ENCODE measurements around the gene PRPF31.

DNA sequence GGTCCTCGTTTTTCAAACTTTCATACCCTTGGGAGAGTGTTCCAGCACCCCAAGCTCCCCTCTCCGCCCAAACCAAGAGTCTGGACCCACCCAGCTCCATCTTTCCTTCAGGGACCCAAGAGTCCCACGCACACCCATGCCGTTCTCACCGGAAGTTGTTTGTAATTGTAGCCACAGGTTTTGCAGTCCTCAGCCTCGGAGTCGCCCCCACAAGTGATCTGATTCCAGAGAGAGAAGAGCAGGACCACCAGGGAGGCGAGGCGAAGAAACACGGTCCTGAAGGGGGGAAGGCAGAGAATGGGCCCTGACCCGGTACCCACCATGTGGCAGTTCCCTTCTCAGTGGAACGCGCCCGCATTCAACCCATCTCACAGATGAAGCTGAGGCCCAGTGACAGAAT lies 47.3 kb downstream of the PRPF31 start:
- TF ChIP-seq RAD21 (conservative IDR thresholded peaks at IDR 0.05), result no peak
- TF ChIP-seq, protein P1, sequence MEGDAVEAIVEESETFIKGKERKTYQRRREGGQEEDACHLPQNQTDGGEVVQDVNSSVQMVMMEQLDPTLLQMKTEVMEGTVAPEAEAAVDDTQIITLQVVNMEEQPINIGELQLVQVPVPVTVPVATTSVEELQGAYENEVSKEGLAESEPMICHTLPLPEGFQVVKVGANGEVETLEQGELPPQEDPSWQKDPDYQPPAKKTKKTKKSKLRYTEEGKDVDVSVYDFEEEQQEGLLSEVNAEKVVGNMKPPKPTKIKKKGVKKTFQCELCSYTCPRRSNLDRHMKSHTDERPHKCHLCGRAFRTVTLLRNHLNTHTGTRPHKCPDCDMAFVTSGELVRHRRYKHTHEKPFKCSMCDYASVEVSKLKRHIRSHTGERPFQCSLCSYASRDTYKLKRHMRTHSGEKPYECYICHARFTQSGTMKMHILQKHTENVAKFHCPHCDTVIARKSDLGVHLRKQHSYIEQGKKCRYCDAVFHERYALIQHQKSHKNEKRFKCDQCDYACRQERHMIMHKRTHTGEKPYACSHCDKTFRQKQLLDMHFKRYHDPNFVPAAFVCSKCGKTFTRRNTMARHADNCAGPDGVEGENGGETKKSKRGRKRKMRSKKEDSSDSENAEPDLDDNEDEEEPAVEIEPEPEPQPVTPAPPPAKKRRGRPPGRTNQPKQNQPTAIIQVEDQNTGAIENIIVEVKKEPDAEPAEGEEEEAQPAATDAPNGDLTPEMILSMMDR (IDR thresholded peaks at IDR 0.05; ENCODE audit: poor library complexity, severe bottlenecking), result no peak
- no peak for TF ChIP-seq SMC3 (conservative IDR thresholded peaks at IDR 0.05; ENCODE audit: poor library complexity)
- TF ChIP-seq POLR2AphosphoS5 (IDR thresholded peaks at IDR 0.05), result no peak

All from neural cell (in vitro differentiated cells).